AG04450 (cell line): ENCODE data around the gene RASAL3. TPM values are rescaled to one million over a fixed set of nuclear protein-coding genes. Genes with fewer than 3 reads are reported as not detected.
"Not testable (repeated sequence)": the region's sequence is repeated elsewhere in the genome, so short reads cannot be mapped to it uniquely, and the experiment has no call there.

Source experiments
- CTCF ChIA-PET: fragments of 300-600, 350-600 bp; formaldehyde crosslinking; extraction: SDS; loops from one replicate; lab custom pipeline; 2022; ENCODE audit warnings: antibody characterized with exemption, inconsistent platforms; lab: Charles Lee
- POLR2A ChIA-PET: fragments of 350-600 bp; formaldehyde crosslinking; extraction: SDS; loops from one replicate; lab custom pipeline; 2021; ENCODE audit warnings: antibody characterized with exemption, inconsistent platforms; lab: Yijun Ruan, JAX
- DNase-seq: peaks from one replicate; pipeline ENCODE4 v3.0.0-alpha.2; 2011; ENCODE audit warnings: low read depth, low spot score
- H3K27ac ChIP-seq: one replicate; pipeline ENCODE4 v1.5.1; 2012; ENCODE audit warnings: low read depth, low read length, control low read depth
- H3K27me3 ChIP-seq: one replicate; pipeline ENCODE4 v1.6.0; 2012; ENCODE audit warnings: low read length; ENCODE audit not compliant: control insufficient read depth, insufficient read depth
- H3K4me3 ChIP-seq: 2 replicates; pipeline ENCODE4 v1.5.1; 2011; ENCODE audit warnings: mild to moderate bottlenecking, low read depth, low read length, control low read depth
- H3K9me3 ChIP-seq: 2 replicates; pipeline ENCODE4 v1.5.1; 2012; ENCODE audit warnings: low read length; ENCODE audit not compliant: control insufficient read depth, insufficient read depth
- polyA plus RNA-seq: library from polyadenylated mRNA; depleted of rRNA; stranded (reverse); fragments of >200 nt; gene quantifications from 2 replicates; pipeline ENCODE4 v1.2.3, GENCODE V29; 2011
- TF ChIP-seq, protein P1 (sequence below): IDR thresholded peaks from 2 replicates; pipeline ENCODE4 v1.5.1; 2011; ENCODE audit warnings: low read depth, low read length, control low read depth, inconsistent platforms

Gene RASAL3
- polyA plus RNA-seq, 1 experiment: 0.21 TPM

DNA sequence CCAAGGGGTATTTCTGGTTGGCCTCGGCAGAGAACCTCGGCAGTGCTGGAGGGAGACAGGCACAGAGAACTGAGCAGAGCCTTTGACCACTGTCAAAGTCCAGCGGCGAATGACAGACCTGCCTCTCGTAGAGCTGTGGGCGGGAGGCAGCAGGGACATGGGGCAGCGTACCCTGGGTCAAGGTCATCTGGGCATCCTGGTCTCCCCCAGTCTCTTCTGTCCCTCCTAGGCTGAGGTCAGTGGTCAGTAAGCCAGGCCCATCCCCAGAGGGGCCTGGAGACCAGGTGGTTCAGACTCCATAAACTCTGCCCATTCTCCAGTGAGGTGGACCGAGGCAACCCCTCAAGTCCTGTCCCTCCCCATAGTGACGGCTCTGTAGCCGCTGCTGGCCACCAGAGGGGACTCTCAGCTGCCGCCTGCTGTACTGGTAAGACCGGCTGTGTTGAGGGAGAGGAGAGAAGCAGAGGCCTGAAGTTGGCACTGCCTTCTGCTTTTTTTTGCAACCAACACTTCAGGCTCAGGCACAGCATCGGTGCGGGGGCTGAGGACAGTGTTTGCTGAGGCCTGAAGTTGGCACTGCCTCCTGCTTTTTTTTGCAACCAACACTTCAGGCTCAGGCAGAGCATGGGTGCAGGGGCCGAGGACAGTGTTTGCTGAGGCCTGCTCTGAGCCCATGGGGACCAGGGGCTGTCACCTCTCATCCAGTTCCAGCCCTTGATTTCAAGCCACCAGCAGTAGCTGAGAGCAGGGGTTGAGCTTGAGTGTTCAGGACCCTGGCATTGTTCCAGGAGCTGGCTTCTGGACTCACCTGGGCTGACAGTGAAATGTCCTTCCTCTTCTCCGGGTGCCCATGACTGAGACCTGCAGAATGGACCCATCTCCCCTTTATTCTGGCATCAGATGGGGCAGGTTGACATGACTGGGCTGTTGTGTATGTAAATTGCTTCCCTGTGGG, 15.3 kb upstream of the RASAL3 start, which contains the start of gene PGLYRP2:
PGLYRP2 (minus strand) TSS at position 111 of the 955 bp plus-strand sequence. CDS start 130 bp downstream, outside the sequence.
- DNase-seq: no peak

DNA sequence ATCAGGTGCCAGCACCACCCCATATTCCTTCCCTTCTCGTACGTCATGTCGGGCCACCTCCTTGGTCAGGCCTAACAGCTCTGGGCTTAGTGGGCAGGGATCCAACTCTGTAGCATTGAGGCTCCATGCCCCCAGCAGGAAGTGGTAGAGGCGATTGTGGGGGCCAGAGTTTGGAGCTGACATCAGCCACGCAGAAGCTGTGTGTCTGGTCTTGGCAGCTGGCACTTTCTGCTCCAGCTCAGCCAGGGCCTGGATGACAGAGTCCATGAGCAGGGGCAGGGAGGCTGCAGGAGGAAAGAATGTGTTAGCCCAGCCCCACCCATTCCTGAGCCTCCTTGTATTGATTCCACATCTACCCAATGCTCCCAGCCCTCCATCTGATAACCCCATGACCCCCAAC, 12.0 kb upstream of the RASAL3 start:
- ChIA-PET CTCF (no interaction called here), POLR2A (no interaction called here)
- DNase-seq: no peak
- Histone ChIP-seq H3K27ac (no peak overlapping the region), H3K27me3 (no peaks in the 10 kb centered on the region), H3K4me3 (no peak overlapping the region), H3K9me3 (peaks cover 9% of the 10 kb centered on the region; the same call in 1 of the 2 replicates)
- TF ChIP-seq, protein P1, sequence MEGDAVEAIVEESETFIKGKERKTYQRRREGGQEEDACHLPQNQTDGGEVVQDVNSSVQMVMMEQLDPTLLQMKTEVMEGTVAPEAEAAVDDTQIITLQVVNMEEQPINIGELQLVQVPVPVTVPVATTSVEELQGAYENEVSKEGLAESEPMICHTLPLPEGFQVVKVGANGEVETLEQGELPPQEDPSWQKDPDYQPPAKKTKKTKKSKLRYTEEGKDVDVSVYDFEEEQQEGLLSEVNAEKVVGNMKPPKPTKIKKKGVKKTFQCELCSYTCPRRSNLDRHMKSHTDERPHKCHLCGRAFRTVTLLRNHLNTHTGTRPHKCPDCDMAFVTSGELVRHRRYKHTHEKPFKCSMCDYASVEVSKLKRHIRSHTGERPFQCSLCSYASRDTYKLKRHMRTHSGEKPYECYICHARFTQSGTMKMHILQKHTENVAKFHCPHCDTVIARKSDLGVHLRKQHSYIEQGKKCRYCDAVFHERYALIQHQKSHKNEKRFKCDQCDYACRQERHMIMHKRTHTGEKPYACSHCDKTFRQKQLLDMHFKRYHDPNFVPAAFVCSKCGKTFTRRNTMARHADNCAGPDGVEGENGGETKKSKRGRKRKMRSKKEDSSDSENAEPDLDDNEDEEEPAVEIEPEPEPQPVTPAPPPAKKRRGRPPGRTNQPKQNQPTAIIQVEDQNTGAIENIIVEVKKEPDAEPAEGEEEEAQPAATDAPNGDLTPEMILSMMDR: no peak

More for the DNA sequence above, 15.3 kb upstream of the RASAL3 start, which contains the start of gene PGLYRP2:
- Histone ChIP-seq H3K27me3 (no peaks in the 10 kb centered on the region), H3K4me3 (no peak within 1 kb of the TSS), H3K9me3 (peaks cover 3% of the 10 kb centered on the region; the same call in 1 of the 2 replicates), H3K27ac (no peak within 1 kb of the TSS)
- CTCF ChIA-PET: no interaction called here
- TF ChIP-seq, protein P1: no peak
- POLR2A ChIA-PET: no interaction called here

DNA sequence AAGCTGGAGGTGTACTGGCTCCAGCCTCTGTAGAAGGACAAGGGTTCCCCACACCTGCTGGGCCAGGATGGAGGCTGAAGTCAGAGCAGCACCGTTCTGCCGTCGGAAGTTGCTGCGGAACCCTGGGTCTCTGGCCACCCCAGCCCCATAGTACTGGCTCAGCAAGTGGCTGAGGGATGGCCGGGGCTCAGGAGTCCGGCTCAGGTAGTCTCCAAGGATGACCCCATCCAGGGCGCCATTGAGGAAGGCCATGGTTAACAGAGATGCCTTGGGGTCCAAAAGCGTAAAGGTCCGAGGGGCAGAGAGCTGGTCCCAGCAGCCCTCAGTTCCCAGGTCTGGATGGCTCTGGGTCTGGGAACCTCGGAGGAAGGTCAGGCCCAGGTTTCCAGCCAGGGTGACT, 11.3 kb upstream of the RASAL3 start:
- Histone ChIP-seq H3K27ac (no peak overlapping the region), H3K4me3 (no peak overlapping the region), H3K9me3 (peaks cover 10% of the 10 kb centered on the region; the same call in 1 of the 2 replicates), H3K27me3 (peaks cover 2% of the 10 kb centered on the region)
- ChIA-PET POLR2A (no interaction called here), CTCF (no interaction called here)
- TF ChIP-seq, protein P1: no peak
- no peak for DNase-seq

DNA sequence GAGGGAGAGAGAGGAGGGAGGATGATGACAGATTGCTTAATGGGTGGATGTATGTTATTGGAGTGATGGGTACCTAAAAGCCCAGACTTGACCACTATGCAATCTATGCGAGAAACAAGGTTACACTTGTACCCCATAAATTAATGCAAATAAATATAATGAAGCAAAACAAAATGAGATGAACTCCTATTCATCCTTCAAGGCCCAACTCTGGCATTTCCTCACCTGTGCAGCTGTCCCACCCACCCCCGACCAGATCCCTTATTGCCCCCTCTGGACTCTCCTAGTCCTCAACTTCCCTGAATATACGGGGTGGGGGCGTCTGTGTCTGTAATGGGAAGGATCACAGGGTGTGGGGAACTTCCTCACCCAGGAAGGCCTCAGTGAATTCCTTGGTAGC, 10.8 kb upstream of the RASAL3 start:
- Histone ChIP-seq H3K27ac (no peak overlapping the region), H3K27me3 (peaks cover 2% of the 10 kb centered on the region), H3K9me3 (peaks cover 10% of the 10 kb centered on the region; the same call in 1 of the 2 replicates), H3K4me3 (no peak overlapping the region)
- CTCF ChIA-PET: no interaction called here
- no peak for DNase-seq
- TF ChIP-seq, protein P1: no peak
- POLR2A ChIA-PET: no interaction called here

DNA sequence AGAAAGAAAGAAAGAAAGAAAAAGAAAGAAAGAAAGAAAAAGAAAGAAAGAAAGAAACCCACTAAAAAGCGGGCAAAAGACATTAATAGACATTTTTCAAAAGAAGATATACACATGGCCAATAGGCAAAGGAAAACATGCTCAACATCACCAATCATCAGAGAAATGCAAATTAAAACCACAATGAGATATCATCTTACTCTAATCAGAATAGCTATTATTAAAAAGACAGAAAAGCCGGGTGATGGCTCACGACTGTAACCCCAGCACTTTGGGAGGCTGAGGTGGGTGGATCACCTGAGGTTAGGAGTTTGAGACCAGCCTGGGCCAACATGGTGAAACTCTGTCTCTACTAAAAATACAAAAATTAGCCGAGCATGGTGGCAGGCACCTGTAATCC, 9.5 kb upstream of the RASAL3 start:
- H3K27ac ChIP-seq, DNase-seq, H3K9me3 ChIP-seq, H3K4me3 ChIP-seq, CTCF ChIA-PET: not testable (repeated sequence)
- H3K27me3 ChIP-seq: peaks cover 12% of the 10 kb centered on the region
- POLR2A ChIA-PET: interaction anchor here (0.7 kb wide), 1 partner anchor 12 kb away, joined by 10 read pairs; no protein-coding TSS in a partner anchor
